MM.1S (cell line): ENCODE results near the gene TFAM.

Experiments used
- DNase-seq: peaks from one replicate; pipeline ENCODE4 v3.0.0-alpha.2; 2015
- H2AFZ ChIP-seq: fragments of 300-600 bp; sonication (generic); 2 replicates; pipeline ENCODE4 v1.6.0; 2016; ENCODE audit warnings: antibody characterized with exemption, low read length
- H3F3A ChIP-seq: fragments of 300-600 bp; sonication (generic); 2 replicates; pipeline ENCODE4 v1.6.1; 2016; ENCODE audit warnings: mild to moderate bottlenecking, antibody characterized with exemption, low read length, moderate library complexity, mixed read lengths; ENCODE audit not compliant: insufficient read depth
- H3K27ac ChIP-seq: fragments of 300-600 bp; sonication (generic); 2 replicates; pipeline ENCODE4 v1.5.1; 2016; ENCODE audit warnings: mild to moderate bottlenecking, low read length
- H3K27me3 ChIP-seq: fragments of 300-600 bp; sonication (generic); replicated peaks from 2 replicates; pipeline ENCODE4 v1.6.0; 2016; ENCODE audit warnings: low read length; ENCODE audit not compliant: insufficient read depth
- H3K36me3 ChIP-seq: fragments of 300-600 bp; sonication (generic); replicated peaks from 2 replicates; pipeline ENCODE4 v1.6.1; 2016; ENCODE audit warnings: mild to moderate bottlenecking, low read length, mixed read lengths; ENCODE audit not compliant: insufficient read depth
- H3K4me1 ChIP-seq: fragments of 300-600 bp; sonication (generic); 2 replicates; pipeline ENCODE4 v1.6.1; 2016; ENCODE audit warnings: low read length, mixed read lengths
- H3K4me2 ChIP-seq: fragments of 300-600 bp; sonication (generic); 2 replicates; pipeline ENCODE4 v1.6.0; 2016; ENCODE audit warnings: low read depth, low read length
- H3K4me3 ChIP-seq: fragments of 300-600 bp; sonication (generic); 2 replicates; pipeline ENCODE4 v1.5.1; 2016; ENCODE audit warnings: low read length, mixed read lengths
- H3K79me2 ChIP-seq: fragments of 300-600 bp; sonication (generic); 2 replicates; pipeline ENCODE4 v1.6.1; 2016; ENCODE audit warnings: mixed run types, low read length, mixed read lengths
- H3K9ac ChIP-seq: fragments of 300-600 bp; sonication (generic); 2 replicates; pipeline ENCODE4 v1.6.1; 2016; ENCODE audit warnings: low read length, mixed read lengths
- H3K9me2 ChIP-seq: fragments of 300-600 bp; sonication (generic); replicated peaks from 2 replicates; pipeline ENCODE4 v1.6.1; 2016; ENCODE audit warnings: mild to moderate bottlenecking, low read length, mixed read lengths; ENCODE audit not compliant: insufficient read depth
- H3K9me3 ChIP-seq: fragments of 300-600 bp; sonication (generic); replicated peaks from 2 replicates; pipeline ENCODE4 v1.6.1; 2016; ENCODE audit warnings: mild to moderate bottlenecking, low read length, mixed read lengths; ENCODE audit not compliant: insufficient read depth
- H4K20me1 ChIP-seq: fragments of 300-600 bp; sonication (generic); 2 replicates; pipeline ENCODE4 v1.6.1; 2016; ENCODE audit warnings: mild to moderate bottlenecking, low read length, moderate library complexity, mixed read lengths; ENCODE audit not compliant: insufficient read depth
- CTCF ChIP-seq: fragments of 300-600 bp; sonication (generic); IDR thresholded peaks from 2 replicates; pipeline ENCODE4 v1.5.1; 2016; ENCODE audit warnings: antibody characterized with exemption, low read length, mixed read lengths
- EZH2 ChIP-seq: fragments of 300-600 bp; sonication (generic); optimal IDR thresholded peaks from 2 replicates; pipeline ENCODE3; 2017; ENCODE audit warnings: low read depth, mild to moderate bottlenecking, antibody characterized with exemption, low read length, mixed read lengths
- EZH2phosphoT487 ChIP-seq: fragments of 300-600 bp; sonication (generic); IDR thresholded peaks from 2 replicates; pipeline ENCODE4 v1.6.1; 2018; ENCODE audit warnings: antibody characterized with exemption, low read length

TFAM gene

GRCh38 chr10:58358947-58359346, 26.3 kb upstream of the TFAM start:
- Histone ChIP-seq H3K36me3 (no peaks in the 10 kb centered on the region), H3F3A (no peaks in the 10 kb centered on the region), H3K4me1 (no peaks in the 10 kb centered on the region), H3K4me3 (no peak overlapping the region), H3K9me2 (no peaks in the 10 kb centered on the region), H3K79me2 (peaks cover 11% of the 10 kb centered on the region; the same call in 1 of the 2 replicates), H3K9me3 (no peaks in the 10 kb centered on the region), H3K27me3 (no peaks in the 10 kb centered on the region), H2AFZ (no peak overlapping the region), H3K9ac (no peak overlapping the region), H3K4me2 (no peak overlapping the region), H4K20me1 (no peaks in the 10 kb centered on the region), H3K27ac (no peak overlapping the region)
- no peak for DNase-seq
- TF ChIP-seq EZH2phosphoT487: no peak

- H2AFZ ChIP-seq: no peak overlapping the region
- H3K4me2 ChIP-seq: no peak overlapping the region
- H3K27me3 ChIP-seq: no peaks in the 10 kb centered on the region
- H3K36me3 ChIP-seq: no peaks in the 10 kb centered on the region
- no peak for DNase-seq
- H3K9me3 ChIP-seq: no peaks in the 10 kb centered on the region
- TF ChIP-seq CTCF (no peak), EZH2phosphoT487 (no peak), EZH2 (no peak)
- H3K9me2 ChIP-seq: no peaks in the 10 kb centered on the region
- H3K4me1 ChIP-seq: no peaks in the 10 kb centered on the region
- no peak overlapping the region for H3K4me3 ChIP-seq
- H3K79me2 ChIP-seq: peaks cover 9% of the 10 kb centered on the region; the same call in 1 of the 2 replicates
- no peak overlapping the region for H3K27ac ChIP-seq
- no peak overlapping the region for H3K9ac ChIP-seq
- no peaks in the 10 kb centered on the region for H4K20me1 ChIP-seq
- H3F3A ChIP-seq: no peaks in the 10 kb centered on the region
Observed at GRCh38 chr10:58359541-58359940, 25.7 kb upstream of the TFAM start.

DNA sequence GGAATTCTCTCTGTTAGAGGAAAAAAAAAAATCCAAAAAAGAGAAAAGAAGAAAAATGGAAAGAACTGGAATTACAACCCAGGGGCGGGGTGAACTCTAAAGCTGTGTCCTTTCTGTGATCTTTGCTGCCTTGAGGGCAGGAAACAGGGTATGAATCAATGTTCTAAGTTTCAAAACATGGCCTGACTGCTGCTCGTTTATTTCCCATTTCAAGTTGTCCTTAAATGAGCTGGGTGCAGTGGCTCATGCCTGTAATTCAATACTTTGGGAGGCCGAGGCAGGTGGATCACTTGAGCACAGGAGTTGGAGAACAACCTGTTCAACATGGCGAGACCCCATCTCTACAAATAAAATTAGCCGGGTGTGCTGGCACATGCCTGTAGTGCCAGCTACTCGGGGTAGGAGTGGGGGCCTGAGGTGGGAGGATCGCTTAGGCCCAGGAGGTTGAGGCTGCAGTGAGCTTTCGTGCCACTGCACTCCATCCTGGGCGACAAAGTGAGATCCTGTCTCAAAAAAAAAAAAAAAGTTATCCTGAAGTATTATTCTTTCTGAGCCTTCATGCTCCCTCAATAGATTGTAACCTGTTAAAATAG, 24.7 kb upstream of the TFAM start:
- DNase-seq: no peak
- H3K9me2 ChIP-seq: no peaks in the 10 kb centered on the region
- H3K36me3 ChIP-seq: no peaks in the 10 kb centered on the region
- no peaks in the 10 kb centered on the region for H3K27me3 ChIP-seq
- H2AFZ ChIP-seq: no peak overlapping the region
- no peaks in the 10 kb centered on the region for H3F3A ChIP-seq
- H3K4me3 ChIP-seq: no peak overlapping the region
- peaks cover 9% of the 10 kb centered on the region; the same call in 1 of the 2 replicates for H3K79me2 ChIP-seq
- no peak for TF ChIP-seq CTCF
- no peak for TF ChIP-seq EZH2
- no peak for TF ChIP-seq EZH2phosphoT487
- no peaks in the 10 kb centered on the region for H4K20me1 ChIP-seq
- no peaks in the 10 kb centered on the region for H3K4me1 ChIP-seq
- no peaks in the 10 kb centered on the region for H3K9me3 ChIP-seq
- no peak overlapping the region for H3K27ac ChIP-seq
- no peak overlapping the region for H3K4me2 ChIP-seq
- H3K9ac ChIP-seq: no peak overlapping the region

DNA sequence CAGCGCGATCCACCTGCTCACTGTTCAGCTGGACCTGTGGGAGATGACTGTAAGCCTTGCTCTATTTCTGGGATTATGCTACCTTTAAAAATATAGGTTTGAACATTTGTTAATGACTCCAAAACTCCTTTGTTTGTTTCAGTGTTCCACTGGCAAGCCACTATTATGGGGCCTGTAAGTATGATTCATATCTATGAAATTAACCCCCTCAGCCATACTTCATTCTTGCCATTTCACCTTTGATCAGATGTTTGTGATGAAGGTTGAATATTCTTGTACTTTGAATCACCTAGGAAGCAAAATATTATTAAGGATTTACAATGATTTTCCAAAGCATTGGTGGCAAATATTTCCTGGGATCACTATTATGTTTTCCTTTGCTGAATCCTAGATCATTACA, 23.9 kb upstream of the TFAM start:
- no peaks in the 10 kb centered on the region for H3K36me3 ChIP-seq
- no peaks in the 10 kb centered on the region for H3K27me3 ChIP-seq
- no peak for DNase-seq
- no peaks in the 10 kb centered on the region for H3F3A ChIP-seq
- peaks cover 9% of the 10 kb centered on the region; the same call in 1 of the 2 replicates for H3K79me2 ChIP-seq
- no peaks in the 10 kb centered on the region for H3K9me3 ChIP-seq
- no peak overlapping the region for H2AFZ ChIP-seq
- H3K4me2 ChIP-seq: no peak overlapping the region
- H3K9me2 ChIP-seq: no peaks in the 10 kb centered on the region
- no peak overlapping the region for H3K4me3 ChIP-seq
- H3K9ac ChIP-seq: no peak overlapping the region
- H3K4me1 ChIP-seq: no peaks in the 10 kb centered on the region
- no peak overlapping the region for H3K27ac ChIP-seq
- no peak for TF ChIP-seq CTCF
- TF ChIP-seq EZH2: no peak
- no peak for TF ChIP-seq EZH2phosphoT487
- no peaks in the 10 kb centered on the region for H4K20me1 ChIP-seq
